ENCODE results near the gene PAX2.
"Not testable (repeated sequence)": the region's sequence is repeated elsewhere in the genome, so short reads cannot be mapped to it uniquely, and the experiment has no call there.

PAX2 gene

GRCh38 chr10:100744987-100745881 lies at the start of gene PAX2:
Gene PAX2 (plus strand): TSS chr10:100745582. CDS start chr10:100746261, 679 bp downstream.
- DNase-seq = no peak

- no peak for DNase-seq
Measured at GRCh38 chr10:100696477-100696901, 48.9 kb upstream of the PAX2 start.

GRCh38 chr10:100697070-100697469 lies 48.3 kb upstream of the PAX2 start:
- no peak for DNase-seq

- DNase-seq = no peak
Measured at GRCh38 chr10:100697631-100698030, 47.8 kb upstream of the PAX2 start.

GRCh38 chr10:100701704-100702103 lies 43.7 kb upstream of the PAX2 start:
- DNase-seq = not testable (repeated sequence)

GRCh38 chr10:100705139-100705538 lies 40.2 kb upstream of the PAX2 start:
- no peak for DNase-seq

GRCh38 chr10:100707261-100707848 lies 38.0 kb upstream of the PAX2 start:
- DNase-seq = no peak

- no peak for DNase-seq
Measured at GRCh38 chr10:100709146-100710082, 36.0 kb upstream of the PAX2 start.

- DNase-seq = no peak
Measured at GRCh38 chr10:100710151-100710871, 35.1 kb upstream of the PAX2 start.

- DNase-seq = no peak
Measured at GRCh38 chr10:100713049-100713858, 32.1 kb upstream of the PAX2 start.

GRCh38 chr10:100713859-100714565 lies 31.4 kb upstream of the PAX2 start:
- no peak for DNase-seq

GRCh38 chr10:100714566-100714950 lies 30.8 kb upstream of the PAX2 start:
- no peak for DNase-seq

- DNase-seq = no peak
Measured at GRCh38 chr10:100715101-100715444, 30.3 kb upstream of the PAX2 start.

GRCh38 chr10:100715445-100716385 lies 29.7 kb upstream of the PAX2 start:
- DNase-seq = no peak

- no peak for DNase-seq
Measured at GRCh38 chr10:100717166-100717565, 28.2 kb upstream of the PAX2 start.

GRCh38 chr10:100718197-100718742 lies 27.1 kb upstream of the PAX2 start:
- DNase-seq = no peak

- DNase-seq = no peak
Measured at GRCh38 chr10:100723180-100723579, 22.2 kb upstream of the PAX2 start.

- DNase-seq = no peak
Measured at GRCh38 chr10:100723770-100724530, 21.4 kb upstream of the PAX2 start.

- no peak for DNase-seq
Measured at GRCh38 chr10:100724531-100725027, 20.8 kb upstream of the PAX2 start.

All from activated effector memory CD4-positive, alpha-beta T cell treated with Interleukin-2 at 50 U/mL for 16 hours (primary cell).